ENCODE results near the gene TMEM19.
"Not testable (repeated sequence)": the region's sequence is repeated elsewhere in the genome, so short reads cannot be mapped to it uniquely, and the experiment has no call there.

Gene TMEM19

DNA sequence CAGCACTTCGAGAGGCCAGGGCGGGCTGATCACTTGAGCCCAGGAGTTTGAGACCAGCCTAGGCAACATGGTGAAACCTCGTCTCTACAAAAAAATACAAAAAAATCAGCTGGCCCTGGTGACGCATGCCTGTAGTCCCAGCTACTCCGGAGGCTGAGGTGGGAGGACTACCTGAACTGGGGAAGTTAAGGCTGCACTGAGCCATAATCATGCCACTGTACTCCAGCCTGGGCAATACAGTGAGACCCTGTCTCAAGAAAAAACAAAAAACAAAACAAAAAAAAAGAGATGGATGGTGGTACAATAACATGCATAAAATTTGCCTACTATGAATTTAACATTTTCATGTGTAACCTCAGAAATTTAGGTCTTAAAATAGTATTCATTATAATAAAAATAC is 19.6 kb upstream of the TMEM19 start:
- no peak for DNase-seq

DNA sequence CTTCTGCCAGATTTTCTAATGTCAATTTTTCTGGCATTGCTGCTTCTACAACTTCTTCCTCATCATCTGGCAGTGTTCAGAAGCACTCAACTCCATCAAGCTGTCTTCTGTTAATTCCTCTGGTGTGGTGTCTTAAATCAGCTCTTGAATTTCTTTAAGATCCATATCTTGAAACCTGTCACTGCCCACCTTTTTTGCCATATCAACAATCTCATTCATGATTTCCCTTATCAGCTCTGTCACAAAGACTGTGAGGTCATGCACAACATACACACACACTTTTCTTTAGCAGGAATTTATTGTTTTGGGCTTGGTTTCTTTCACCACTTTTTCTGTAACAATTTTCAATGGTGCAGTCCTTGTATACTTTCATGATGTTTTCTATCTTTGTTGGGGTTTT is 14.6 kb upstream of the TMEM19 start:
- DNase-seq, result no peak

DNA sequence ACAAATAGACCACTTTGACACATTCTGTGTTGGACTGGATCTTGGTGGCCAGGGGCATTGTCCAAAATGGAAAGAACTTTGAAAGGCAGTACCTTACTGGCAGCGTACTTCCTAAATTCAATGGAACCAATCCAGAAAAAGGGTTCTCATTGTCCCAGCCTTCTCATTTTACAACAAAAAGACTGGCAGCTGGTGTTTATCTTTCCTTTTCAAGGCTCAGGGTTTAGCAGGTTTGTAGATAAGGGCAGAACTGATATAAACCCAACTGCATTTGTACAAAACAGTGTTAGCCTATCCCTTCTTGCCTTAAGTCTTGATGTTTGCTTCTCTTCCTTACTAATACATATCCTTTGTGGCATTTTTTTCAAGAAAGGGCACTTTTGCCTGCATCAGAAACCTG is 14.1 kb upstream of the TMEM19 start:
- DNase-seq, result no peak

DNA sequence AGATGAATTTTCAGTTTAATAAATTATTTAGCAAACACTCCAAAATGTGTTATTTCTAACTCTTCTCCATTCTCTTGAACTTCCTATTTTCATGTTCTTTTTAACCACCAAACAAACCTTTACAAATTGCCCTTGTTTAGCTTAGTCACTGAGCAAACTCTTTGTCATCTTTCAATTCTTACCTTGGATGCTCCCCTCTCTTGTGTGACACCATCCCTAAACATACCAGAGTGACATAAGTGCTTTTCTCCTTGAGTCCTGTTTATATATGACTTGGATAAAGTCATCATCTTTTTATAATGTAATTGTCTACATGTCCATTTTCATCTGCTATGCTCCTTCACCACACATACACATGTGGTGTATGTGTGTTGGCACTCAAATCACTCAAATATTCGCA is 3.4 kb upstream of the TMEM19 start:
- DNase-seq, result no peak

DNA sequence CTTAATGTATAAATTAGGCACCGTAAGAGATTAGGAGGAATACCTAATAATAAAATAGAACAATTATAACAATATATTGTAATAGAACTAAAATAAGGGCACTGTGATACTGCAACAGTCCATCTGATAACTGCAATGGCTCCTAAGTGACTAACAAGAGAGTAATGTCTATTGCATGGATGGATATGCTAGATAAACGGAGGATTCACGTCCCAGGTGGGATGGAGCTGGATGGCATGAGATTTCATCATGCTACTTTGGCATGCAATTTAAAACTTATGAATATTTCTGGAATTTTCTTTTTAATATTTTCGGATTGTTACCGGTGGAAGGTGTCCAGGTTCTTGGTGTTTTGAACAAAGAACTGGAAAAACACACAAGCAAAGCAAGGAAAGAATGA is 2.2 kb upstream of the TMEM19 start:
- no peak for DNase-seq

DNA sequence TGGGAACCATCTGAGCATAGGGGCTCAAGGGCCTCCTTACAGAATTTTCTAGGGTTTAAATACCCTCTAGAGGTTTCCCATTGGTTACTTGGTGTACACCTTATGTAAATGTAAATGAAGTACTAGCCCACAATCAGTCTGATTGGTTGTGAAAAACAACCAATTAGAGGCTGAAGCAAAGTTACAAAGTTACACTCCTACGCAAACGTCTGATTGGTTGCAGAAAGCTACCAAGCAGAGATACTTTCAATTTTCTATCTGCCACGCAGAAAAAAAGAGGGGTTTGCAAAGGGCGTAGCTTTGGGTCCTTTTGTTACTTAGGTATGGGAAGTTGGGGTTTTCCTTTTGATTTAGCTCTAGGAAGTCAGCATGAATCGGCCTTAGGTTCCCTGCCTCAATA is 1.8 kb upstream of the TMEM19 start:
- no peak for DNase-seq

DNA sequence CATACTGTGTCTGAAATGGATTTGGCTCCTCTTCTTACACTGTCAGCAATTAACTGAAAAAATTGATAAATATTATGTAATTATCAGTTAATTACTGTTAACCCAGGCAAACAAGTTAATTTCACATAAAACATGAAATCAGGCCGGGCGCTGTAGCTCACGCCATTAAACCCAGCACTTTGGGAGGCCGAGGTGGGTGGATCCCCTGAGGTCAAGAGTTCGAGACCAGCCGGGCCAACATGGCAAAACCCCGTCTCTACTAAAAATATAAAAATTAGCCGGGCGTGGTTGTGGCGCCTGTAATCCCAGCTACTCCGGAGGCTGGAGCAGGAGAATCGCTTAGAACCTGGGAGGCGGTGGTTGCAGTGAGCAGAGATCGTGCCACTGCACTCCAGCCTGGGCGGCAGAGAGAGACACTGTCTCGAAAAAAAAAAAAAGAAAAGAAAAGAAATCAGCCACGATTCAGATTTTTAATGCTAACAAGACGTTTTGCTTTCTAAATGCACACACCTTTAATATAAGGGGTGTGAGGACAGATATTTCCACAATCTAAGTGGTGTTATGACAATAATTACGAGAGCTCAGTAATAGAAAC is 473 bp upstream of the TMEM19 start:
- no peak for DNase-seq

DNA sequence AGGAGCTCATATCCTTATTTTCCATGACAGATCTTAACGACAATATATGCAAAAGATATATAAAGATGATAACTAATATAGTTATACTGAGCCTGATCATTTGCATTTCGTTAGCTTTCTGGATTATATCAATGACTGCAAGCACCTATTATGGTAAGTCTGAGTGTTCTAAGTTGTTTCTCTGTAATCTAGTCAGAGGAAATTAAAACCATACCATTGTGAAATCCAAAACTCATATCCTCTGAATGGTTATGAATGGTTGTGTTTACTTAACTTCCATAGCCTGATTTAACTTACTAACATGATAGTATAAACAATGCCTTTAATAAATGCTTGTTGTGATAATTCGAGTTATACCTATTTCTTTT is 760 bp downstream of the TMEM19 start:
- DNase-seq, result no peak

DNA sequence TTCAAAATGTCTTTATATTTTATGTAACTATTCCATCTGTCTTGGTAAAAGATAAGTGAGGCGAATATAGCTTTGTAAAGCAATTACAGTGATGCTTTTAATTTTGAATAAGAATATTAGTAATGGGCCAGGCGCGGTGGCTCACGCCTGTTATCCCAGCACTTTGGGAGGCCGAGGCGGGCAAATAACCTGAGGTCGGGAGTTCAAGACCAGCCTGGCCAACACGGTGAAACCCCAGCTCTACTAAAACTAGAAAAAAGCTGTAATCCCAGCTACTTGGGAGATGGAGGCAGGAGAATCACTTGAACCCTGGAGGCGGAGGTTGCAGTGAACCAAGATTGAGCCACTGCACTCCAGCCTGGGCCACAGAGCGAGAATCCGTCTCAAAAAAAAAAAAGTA is 1.3 kb downstream of the TMEM19 start:
- not testable (repeated sequence) for DNase-seq

DNA sequence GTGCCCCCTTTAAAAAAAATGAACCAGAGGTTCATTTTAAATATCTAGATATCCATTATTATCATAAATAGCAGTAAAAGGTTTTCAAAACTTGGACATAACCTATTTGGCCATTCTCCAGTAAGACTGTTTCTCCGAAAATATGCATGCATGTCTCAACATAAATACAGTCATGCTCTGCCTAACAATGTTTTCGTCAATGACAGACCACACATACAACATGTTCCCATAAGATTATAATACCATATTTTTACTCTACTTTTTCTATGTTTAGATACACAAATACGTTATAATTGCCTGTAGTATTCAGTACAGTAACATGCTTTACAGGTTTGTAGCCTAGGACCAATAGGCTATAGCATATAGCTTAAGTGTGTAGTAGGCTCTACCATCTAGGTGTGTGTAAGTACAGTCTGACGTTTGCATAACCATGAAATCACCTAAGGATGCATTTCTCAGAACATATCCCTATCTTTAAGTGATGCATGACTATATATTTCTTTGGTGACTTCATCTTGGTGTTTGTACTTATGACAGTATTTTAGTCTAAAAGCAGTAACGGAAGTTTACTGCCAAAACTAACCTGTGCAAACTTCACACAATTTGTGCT is 3.2 kb downstream of the TMEM19 start:
- no peak for DNase-seq

DNA sequence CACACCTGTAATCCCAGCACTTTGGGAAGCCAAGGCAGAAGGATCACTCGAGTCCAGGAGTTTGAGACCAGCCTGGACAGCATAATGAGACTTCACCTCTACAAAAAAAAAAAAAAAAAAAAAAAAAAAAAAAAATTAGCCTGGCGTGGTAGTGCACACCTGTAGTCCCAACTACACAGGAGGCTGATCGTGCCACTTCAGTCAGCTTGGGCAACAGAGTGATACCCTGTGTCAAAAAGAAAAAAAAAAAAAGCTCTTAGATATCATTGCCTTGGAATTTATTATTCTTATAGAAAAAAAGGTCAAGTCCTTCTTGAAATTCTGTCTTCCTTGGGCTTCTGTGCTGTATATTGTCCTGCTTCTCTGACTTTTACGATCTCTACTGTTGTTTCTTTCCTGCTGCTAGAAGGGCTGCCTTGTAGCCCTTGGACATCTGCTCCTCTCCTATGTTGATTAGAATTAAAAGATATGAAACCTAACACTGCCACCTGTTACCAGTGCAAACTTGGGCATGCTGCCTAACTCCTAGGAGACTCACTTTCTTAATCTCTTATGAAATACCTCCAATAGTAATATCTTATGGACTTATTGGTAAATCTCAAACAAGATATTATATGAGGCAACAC is 5.7 kb downstream of the TMEM19 start:
- no peak for DNase-seq

DNA sequence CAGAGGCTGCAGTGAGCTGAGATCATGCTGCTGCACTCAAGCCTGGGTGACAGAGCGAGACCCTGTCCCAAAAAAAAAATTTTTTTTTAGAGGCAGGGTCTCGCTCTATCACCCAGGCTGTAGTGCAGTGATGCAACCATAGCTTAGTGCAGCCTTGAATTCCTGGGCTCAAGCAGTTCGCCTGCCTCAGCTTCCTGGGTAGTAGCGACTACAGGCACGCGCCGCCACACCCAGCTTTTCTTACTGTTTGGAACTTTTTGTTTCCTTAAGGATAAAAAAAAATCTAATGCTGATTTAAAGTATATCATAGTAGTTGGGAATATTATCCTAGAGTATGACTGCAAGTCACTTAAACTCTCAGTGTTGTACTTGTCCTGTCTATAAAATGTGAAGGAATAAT is 7.2 kb downstream of the TMEM19 start:
- no peak for DNase-seq

DNA sequence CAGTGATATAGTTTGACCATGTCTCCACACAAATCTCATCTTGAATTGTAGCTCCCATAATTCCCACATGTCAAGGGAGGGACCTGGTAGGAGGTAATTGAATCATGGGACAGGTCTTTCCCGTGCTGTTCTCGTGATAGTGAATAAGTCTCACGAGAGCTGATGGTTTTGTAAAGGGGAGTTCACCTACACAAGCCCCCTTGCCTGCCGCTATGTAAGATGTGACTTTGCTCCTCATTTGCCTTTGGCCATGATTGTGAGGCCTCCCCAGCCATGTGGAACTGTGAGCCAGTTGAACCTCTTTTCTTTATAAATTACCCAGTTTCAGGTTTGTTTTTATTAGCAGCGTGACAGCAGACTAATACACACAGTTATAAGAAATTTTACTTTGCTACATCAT is 7.8 kb downstream of the TMEM19 start:
- DNase-seq, result not testable (repeated sequence)

DNA sequence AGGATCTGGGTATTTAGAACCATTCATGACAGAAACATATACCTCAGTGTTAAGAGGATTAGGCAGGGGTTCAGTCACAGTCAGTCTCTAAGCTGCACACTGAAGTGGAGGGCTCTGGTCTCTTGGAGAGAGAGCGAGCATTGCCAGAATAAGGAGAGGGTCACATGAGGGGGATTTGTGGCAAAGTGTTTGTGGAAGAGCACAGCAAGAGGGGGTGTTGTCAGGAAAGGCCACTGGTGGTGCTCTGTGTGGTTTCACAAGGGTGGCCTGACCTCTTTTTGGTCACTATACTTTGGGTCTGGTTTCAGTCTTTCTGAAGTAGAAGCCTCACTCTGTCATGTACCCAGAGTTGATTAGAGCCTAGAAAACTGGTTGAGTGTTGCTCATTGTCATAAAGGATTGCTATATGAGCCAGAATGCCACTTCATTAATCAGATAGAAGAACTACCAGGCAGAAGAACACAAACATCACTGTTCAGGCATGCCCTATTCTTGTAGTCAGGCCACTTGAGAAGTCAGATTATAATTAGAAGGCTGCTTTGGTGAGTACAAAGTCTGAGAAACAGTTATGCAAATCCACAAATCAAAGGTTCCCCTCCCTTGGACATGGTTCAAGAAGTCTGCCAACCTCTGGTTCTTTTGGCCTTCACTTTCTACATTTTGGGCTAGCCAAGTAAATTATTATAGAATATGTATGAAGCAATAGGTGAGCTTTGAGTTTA is 8.4 kb downstream of the TMEM19 start:
- no peak for DNase-seq

DNA sequence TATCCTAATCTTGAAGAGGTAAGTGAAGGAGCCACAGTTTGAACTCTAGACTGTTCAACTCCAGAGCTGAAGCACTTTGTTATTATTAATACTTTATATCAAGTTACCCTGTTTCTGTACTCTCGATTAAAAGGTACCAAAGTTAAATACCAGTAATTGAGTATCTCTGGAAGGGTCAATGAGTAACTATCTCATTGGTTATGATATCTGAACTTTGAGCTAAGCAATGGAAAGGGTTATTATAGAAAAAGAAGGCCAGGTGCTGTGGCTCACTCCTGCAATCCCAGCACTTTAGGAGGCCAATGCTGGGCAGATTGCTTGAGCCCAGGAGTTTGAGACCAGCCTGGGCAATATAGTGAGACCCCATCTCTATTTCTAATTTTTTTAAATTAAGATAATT is 9.9 kb downstream of the TMEM19 start:
- no peak for DNase-seq

DNA sequence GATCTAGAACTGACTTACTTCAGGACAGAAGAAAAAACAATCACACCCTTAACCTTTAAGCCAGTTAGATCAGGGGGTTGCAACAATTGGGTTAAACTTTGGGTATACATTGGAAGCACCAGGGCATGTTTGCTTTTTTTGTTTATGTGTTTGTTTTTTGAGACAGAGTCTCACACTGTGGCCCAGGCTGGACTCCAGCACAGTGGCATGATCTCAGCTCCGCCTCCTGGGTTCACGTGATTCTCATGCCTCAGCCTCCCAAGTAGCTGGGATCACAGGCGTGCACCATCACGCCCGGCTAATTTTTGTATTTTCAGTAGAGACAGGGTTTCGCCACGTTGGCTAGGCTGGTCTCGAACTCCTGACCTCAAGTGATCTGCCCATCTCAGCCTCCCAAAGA is 16.3 kb downstream of the TMEM19 start:
- DNase-seq, result not testable (repeated sequence)

DNA sequence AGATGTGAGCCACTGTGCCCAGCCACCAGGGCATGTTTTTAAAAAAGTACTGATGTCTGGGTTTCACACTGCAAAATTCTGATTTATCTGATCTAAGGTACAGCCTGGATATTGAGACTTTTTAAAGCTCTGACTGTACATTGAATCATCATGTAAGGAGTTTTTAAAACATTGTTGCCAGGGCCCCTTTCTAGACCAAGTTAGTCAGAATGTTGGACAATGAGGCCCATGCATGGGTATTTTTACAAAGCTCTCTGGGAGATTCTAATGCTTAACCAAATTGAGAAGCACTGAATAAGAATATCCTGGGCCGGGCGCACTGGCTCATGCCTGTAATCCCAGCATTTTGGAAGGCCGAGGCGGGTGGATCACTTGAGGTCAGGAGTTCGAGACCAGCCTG is 16.7 kb downstream of the TMEM19 start:
- no peak for DNase-seq

DNA sequence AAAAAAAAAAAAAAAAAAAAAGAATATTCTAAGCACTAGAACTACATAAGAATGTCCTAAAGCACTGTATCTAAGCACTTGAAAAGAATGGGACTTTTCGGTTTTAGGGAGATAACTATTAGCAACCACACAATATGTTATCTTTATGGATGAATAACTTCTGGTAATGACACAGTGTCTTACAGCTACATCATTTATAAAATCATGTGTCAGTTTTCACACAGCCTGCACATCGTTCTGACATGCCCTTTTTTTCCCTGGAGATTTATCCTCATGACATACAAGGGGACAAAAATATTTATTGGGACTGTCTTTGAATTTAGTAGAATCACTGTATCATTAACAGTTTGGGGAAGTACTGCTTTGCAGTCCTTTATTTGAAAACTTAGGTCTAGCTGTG is 17.3 kb downstream of the TMEM19 start:
- DNase-seq, result no peak

DNA sequence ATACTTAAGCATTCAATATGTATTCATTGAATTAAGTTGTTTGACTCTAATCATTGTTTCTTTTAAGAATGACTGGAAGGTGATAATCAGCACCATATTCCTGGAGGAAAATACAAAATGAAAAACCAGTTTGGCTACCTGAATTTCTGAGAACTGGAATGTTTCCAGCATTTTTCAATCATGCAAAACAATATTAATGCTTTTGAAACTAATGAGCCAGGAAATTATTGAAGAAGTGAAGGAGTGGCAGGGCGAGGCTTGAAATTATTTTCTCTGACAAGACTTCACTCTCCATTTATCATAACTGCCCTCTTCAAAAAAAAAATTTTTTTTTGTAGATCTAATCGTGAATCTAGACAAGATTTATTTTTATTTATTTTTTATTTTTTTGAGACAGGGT is 19.0 kb downstream of the TMEM19 start:
- DNase-seq, result no peak

DNA sequence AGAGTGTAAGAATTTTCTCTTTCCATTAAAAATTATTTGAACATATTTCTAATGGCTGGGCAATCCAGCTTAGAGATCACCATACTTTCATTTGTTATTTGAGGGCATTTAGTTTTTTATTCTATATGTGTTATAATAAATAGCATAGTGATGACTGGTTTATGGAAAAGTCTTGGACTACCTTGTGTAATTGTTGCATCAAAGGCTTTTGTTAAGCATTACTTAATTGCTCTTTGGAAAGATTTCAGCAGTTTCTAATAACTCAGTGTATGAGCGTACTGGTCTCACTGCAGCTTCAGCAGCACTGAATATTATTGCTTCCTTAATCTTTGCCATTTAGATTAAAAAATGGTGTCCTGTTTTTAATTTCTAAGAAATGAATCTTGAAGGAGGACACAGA is 22.8 kb downstream of the TMEM19 start:
- DNase-seq, result no peak

DNA sequence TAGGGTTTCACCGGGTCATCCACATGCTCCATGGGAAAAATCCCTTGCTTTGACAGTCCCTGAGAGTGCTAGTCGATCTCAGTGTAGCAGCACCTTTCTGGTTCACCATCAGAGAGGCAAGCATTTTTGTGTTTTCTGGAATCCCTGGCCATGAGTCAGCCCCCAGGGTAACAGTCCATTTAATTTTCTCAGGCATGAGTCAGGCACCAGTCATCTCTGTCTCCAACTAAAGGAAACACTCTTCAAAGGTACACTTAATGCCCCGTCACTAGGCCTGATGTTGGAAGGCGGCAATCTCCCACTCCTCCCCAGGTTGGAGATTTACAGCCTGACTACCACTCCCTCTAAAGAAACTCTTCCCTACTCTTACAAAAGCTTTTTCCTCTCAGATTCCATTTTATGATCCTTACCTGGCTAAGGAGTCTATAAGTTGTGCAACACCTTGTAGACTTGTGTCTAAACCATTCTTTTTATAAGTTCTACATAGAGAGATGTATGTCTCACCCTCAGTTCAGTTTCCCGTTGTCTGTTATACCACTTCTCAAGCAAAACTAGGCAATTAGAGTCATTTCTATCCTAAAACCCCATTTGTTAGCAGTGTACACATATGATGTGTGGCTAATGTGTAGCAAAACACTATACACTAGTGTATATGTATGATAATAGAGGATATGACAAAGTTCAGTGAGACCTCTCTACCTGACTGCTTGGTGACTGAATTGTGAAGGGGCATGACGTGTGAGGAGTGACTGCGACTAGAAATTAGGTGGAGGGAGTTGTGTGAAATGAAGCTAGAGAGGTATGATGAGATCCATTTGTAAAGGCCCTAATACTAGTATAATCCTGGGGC is 24.6 kb downstream of the TMEM19 start:
- no peak for DNase-seq

DNA sequence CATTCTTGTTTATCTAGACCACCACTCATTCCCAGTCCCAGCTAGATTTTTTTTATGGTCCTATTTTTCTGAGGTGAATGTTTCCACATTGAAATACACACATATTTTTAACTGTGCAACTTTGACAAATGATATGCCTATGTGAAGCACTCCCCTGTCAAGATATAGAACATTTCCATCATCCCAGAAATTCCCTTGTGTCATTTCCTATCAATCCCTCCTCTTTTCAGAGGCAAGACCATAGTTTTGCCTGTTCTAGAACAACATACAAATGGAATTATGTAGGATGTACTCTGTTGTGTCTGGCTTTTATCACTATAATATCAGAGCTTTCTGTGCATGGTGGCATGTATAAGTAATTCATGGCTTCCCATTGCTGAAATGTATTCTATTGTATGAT is 32.7 kb downstream of the TMEM19 start:
- no peak for DNase-seq

DNA sequence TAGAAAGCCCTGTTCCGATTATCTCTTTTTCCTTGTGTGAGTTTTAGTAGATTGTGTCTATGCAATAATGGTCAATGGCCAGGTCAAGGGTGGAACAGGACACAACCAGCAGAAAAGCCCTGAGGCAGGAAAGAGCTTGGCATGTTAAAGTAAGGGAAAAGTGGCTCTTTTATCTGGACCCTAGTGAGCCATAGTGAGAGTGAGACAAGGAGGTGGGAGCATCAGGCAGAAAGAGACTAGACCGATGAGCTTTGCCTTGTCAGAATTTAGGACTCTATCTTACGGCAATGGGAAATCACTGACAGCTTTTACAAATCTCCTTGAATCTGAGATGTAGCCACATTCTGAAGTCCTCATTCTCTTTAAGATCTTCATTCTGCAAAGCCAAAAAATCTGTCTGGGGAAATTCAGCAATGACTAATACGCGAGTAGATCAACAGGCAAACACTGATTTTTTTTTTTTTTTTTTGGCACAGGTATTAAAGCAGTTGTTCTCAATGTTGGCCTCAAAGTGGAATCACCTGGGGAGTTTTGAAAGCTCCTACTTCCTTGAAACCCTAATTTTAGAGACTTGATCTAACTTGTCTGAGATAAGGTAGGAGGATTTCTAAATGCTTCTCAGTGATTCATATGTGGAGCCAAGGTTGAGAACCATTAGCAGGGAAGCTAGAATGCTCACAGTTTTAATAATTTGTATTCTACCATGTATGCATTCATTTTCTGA is 33.9 kb downstream of the TMEM19 start:
- DNase-seq, result no peak
